Hematopoietic multipotent progenitor cell treated with erythropoietin and hydrocortisone succinate and interleukin-3 and kit ligand, for 6 days (in vitro differentiated cells): ENCODE results near the gene TMX1.

Experiments
- DNase-seq: peaks from one replicate; pipeline ENCODE4 v3.0.0-alpha.2; 2015

The TMX1 gene

GRCh38 chr14:51244591-51244990 lies 4.5 kb downstream of the TMX1 start:
- no peak for DNase-seq

DNA sequence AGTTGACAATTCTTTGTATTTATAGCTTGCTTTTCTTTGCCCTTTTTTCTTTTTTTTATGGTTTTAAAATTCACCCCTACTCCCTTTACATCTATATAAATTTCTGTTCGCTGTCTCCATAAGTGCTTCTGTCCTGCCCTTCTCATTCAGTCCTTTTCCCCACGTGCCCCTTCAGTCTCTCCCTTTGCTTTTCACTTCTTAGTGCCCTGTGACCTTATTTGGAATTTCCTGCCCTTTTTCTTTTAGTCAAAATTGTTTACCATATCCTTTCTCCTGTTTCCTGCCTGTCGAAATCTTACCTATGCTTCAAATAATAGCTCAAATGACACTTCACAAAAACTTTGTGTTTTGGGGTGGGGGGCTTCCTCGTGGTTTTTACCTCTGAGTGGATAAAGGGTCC lies 6.0 kb downstream of the TMX1 start:
- DNase-seq = no peak

- peak; percentile 55 for DNase-seq
Measured at GRCh38 chr14:51248016-51248987, 8.3 kb downstream of the TMX1 start.

- DNase-seq = no peak
Measured at GRCh38 chr14:51251486-51251885, 11.4 kb downstream of the TMX1 start.

- no peak for DNase-seq
Measured at GRCh38 chr14:51253880-51254279, 13.8 kb downstream of the TMX1 start.

- DNase-seq = no peak
Measured at GRCh38 chr14:51258280-51258679, 18.2 kb downstream of the TMX1 start.

- no peak for DNase-seq
Measured at GRCh38 chr14:51258788-51259187, 18.7 kb downstream of the TMX1 start.

DNA sequence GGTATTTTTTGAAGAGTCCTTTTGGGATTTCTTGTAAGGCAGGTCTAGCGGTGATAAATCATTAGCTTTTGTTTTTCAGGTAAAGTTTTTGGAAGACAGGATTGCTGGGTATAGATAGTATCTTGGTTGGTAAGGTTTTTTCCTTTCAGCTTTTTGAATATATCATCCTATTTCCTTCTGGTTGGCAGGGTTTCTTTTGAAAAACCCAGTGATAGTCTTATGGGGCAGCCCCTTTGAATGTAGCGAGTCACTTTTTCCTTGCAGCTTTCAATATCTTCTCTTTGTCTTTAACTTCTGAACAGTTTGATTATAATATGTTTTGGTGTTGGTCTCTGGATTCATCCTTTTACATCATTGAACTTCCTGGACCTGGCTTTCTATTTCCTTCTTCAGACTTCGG lies 20.2 kb downstream of the TMX1 start:
- no peak for DNase-seq

DNA sequence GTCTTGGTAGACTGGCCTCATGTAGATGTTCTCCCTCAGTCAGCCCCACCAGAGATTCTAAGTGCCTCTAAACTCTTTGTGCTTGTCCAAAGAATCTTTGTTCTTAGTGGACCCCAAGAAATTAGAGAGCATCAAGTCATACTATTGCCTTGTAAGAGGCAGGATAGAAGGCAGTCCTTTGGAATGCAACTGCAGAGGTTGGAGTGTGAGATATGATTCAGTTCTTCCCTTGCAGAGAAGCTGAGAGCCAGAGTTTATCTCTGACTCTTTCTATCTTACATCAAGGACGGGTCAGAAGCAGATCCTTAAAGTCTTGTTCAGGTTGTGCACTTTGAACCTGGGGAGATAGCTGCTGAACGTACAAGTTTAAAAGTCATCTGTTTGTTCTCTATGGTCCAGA lies 21.1 kb downstream of the TMX1 start:
- DNase-seq = no peak

- no peak for DNase-seq
Measured at GRCh38 chr14:51262868-51263267, 22.8 kb downstream of the TMX1 start.

- DNase-seq = no peak
Measured at GRCh38 chr14:51269634-51270033, 29.6 kb downstream of the TMX1 start.

- no peak for DNase-seq
Measured at GRCh38 chr14:51276605-51277004, 36.6 kb downstream of the TMX1 start.

DNA sequence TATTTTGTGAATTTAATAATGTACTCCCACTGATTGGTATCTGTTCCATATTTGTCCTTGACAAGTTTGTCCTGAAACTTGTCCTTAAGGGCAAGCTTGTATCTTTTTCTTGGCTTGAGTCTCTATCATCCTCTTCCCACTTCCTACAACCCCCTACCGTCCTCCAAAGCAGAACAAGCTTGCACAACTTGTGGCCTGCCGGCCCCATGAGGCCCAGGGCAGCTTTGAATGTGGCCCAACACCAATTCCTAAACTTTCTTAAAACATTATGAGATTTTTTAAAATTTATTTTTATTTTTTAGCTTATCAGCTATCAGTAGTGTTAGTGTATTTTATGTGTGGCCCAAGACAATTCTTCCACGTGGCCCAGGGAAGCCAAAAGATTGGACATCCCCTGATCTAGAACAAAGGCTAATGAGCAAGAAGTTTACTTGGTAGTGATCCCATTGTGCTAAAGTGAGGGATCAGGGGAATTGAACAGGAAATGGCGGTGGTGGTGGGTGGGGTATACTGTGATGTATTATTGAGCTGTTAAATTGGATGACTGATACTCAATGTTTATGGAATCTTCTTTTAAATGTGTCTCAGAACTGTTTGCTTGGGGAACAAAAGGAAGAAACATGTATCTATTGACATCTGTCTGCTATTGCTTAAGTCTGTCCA lies 37.8 kb downstream of the TMX1 start:
- no peak for DNase-seq

- no peak for DNase-seq
Measured at GRCh38 chr14:51282517-51282916, 42.5 kb downstream of the TMX1 start.

- DNase-seq = peak; percentile 84
Measured at GRCh38 chr14:51283402-51284085, 43.5 kb downstream of the TMX1 start.

DNA sequence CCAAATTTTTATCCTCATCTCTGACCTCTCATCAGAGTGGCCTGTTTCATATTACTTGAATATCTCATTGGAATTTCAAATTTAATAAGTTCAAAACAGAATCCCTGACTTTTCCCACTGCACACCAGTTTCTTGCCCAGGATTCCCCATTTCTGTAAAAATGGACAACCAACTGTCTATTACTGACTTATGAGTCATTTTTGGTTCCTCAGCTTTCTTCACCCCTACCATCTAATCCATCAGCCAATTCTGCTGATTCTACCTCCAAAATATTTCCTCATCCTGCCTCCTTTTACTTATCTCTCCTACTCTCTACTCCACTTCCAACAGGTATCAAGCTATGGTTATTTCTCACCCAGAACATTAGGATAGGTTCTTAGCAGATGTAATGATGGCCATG lies 44.2 kb downstream of the TMX1 start:
- no peak for DNase-seq

GRCh38 chr14:51285120-51285519 lies 45.1 kb downstream of the TMX1 start:
- DNase-seq = no peak

- no peak for DNase-seq
Measured at GRCh38 chr14:51289169-51289568, 49.1 kb downstream of the TMX1 start.

- DNase-seq = no peak
Measured at GRCh38 chr14:51290132-51290531, 50.1 kb downstream of the TMX1 start.

GRCh38 chr14:51291016-51291415 lies 51.0 kb downstream of the TMX1 start:
- no peak for DNase-seq

- DNase-seq = no peak
Measured at GRCh38 chr14:51293149-51293911, 53.3 kb downstream of the TMX1 start.

GRCh38 chr14:51293912-51294389 lies 53.9 kb downstream of the TMX1 start:
- no peak for DNase-seq
